Spleen (tissue), 7 donors: ENCODE results near the gene DYNLT1.

Experiments used
- CTCF ChIP-seq, 11 experiments: fragments of 200-600 bp in 7 of 11; fragments of 450-650 bp in 4 of 11; sonication (generic) in 4 of 11; IDR thresholded peaks in 8 of 11; conservative IDR thresholded peaks in 3 of 11; 1 replicate in 7 of 11; 2 replicates in 4 of 11; pipeline versions ENCODE4 v1.4.0 to v1.8.0; 2016 to 2021; ENCODE audit warnings: antibody characterized with exemption in 11 of 11, inconsistent platforms in 4 of 11, mild to moderate bottlenecking in 1 of 11
- POLR2A ChIP-seq, 3 donors: fragments of 450-650 bp; IDR thresholded peaks; one replicate each; pipeline ENCODE4 v1.5.1; 2017; ENCODE audit warnings: antibody characterized with exemption in 3 of 3, mild to moderate bottlenecking in 1 of 3
- POLR2AphosphoS5 ChIP-seq, 3 donors: sonication (generic); formaldehyde crosslinking; IDR thresholded peaks; one replicate each; pipeline ENCODE4 v1.5.1; 2017; ENCODE audit warnings: antibody characterized with exemption in 3 of 3
- donor health status: DM: no; HTN: no; CAD: no; lungs with moderate emphysema.
- donor health status: DM: no; HTN: no; CAD: no.
- donor health status: DM: no; HTN: no; CAD: no.

- TF ChIP-seq POLR2AphosphoS5 (IDR thresholded peaks at IDR 0.05) (no peak), CTCF (IDR thresholded peaks at IDR 0.05 in 8 of 11, conservative IDR thresholded peaks at IDR 0.05 in 3 of 11) (no peak), POLR2A (IDR thresholded peaks at IDR 0.05) (no peak)
Observed at GRCh38 chr6:158686311-158686710, 41.8 kb upstream of the DYNLT1 start.
